Measurements from ENCODE around the gene CLTC. TPM values are rescaled to one million over a fixed set of nuclear protein-coding genes. Genes with fewer than 3 reads are reported as not detected.
A peak's percentile ranks its signal among the peaks of the same experiment; 100 is the strongest.
"Not testable (repeated sequence)": the region's sequence is repeated elsewhere in the genome, so short reads cannot be mapped to it uniquely, and the experiment has no call there.

CLTC gene
- polyA plus RNA-seq (2013, experiment 1 of 2): 224 TPM
- 226 TPM for polyA plus RNA-seq (2013, experiment 2 of 2)

GRCh38 chr17:59619298-59620063 lies at the start of gene CLTC:
TSS of gene CLTC (plus strand) at chr17:59619895. CDS start at chr17:59620132, 237 bp downstream.
- no peaks in the 10 kb centered on the region for H3K4me1 ChIP-seq (ENCODE audit: control insufficient read depth, insufficient read depth, low read length, poor library complexity, severe bottlenecking)
- WGBS, 2 experiments (ENCODE audit: insufficient coverage in 2 of 2): 0 to 1% methylated on average over 38 to 45 of the region's 65 CpGs
- peak within 1 kb of the TSS; percentile 100 for H3K27ac ChIP-seq (ENCODE audit: low read depth, low read length, severe bottlenecking)
- peak within 1 kb of the TSS; percentile 100 for H3K4me3 ChIP-seq (ENCODE audit: extremely low read depth, insufficient read depth, low read length, poor library complexity, severe bottlenecking)
- H3K9me3 ChIP-seq (ENCODE audit: control insufficient read depth, low read length): no peaks in the 10 kb centered on the region
- peaks cover 20% of the 10 kb centered on the region for H3K36me3 ChIP-seq (ENCODE audit: control insufficient read depth, insufficient read depth, low read length)

DNA sequence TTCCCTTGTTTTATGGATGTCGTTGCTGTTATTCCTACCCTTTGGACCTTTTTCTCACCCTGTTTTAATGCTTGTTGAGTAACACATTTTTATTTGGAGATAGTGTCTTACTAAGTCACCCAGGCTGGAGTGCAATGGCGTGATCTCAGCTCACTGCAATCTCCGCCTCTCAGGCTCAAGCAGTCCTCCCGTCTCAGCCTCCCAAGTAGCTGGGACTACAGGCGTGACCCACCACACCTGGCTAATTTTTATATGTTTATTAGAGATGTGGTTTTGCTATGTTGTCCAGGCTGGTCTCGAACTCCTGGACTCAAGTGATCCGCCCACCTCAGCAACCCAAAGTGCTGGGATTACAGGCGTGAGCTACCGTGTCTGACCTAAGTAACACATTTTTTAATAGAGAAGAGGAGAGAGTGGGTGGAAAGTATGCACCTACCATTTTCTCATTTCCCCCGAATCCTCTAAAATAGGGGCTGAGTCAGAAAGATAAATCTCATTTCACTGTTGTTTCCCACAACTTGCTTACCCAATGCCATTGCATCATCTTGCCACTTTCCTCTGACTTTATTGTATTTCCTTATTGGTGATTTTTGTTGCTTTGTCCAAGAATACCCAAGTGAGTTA lies 47.3 kb upstream of the CLTC start:
- 91 to 100% methylated on average over 1 to 6 of the region's 10 CpGs for WGBS, 2 experiments (ENCODE audit: insufficient coverage in 2 of 2)

DNA sequence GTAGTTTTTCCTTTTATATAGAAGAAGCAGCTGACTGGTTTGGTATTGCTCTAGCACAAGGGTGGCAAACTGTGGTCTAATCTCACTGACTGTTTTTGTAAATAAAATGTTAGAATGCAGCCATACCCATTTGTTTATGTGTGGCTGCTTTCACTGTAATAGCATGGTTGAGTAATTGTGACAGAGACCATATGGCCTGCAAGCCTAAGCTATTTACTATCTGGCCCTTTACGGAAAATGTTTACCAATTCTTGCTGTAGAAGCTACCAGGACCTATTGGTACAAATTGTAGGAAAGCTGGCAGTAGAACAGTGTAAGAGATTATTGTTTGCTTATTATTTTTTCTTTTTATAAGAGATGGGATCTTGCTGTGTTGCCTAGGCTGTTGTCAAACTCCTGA lies 35.5 kb upstream of the CLTC start:
- not testable (repeated sequence) for H3K4me3 ChIP-seq (ENCODE audit: extremely low read depth, insufficient read depth, low read length, poor library complexity, severe bottlenecking); H3K27ac ChIP-seq (ENCODE audit: low read depth, low read length, severe bottlenecking); H3K4me1 ChIP-seq (ENCODE audit: control insufficient read depth, insufficient read depth, low read length, poor library complexity, severe bottlenecking); H3K36me3 ChIP-seq (ENCODE audit: control insufficient read depth, insufficient read depth, low read length); H3K9me3 ChIP-seq (ENCODE audit: control insufficient read depth, low read length)
- no CpG with 5 or more reads among the region's 1 CpG for WGBS, 2 experiments (ENCODE audit: insufficient coverage in 2 of 2)

More for the DNA sequence above, 47.3 kb upstream of the CLTC start:
- H3K4me3 ChIP-seq (ENCODE audit: extremely low read depth, insufficient read depth, low read length, poor library complexity, severe bottlenecking): no peak overlapping the region
- no peaks in the 10 kb centered on the region for H3K4me1 ChIP-seq (ENCODE audit: control insufficient read depth, insufficient read depth, low read length, poor library complexity, severe bottlenecking)
- H3K9me3 ChIP-seq (ENCODE audit: control insufficient read depth, low read length): no peaks in the 10 kb centered on the region
- no peak overlapping the region for H3K27ac ChIP-seq (ENCODE audit: low read depth, low read length, severe bottlenecking)
- peaks cover 24% of the 10 kb centered on the region for H3K36me3 ChIP-seq (ENCODE audit: control insufficient read depth, insufficient read depth, low read length)

DNA sequence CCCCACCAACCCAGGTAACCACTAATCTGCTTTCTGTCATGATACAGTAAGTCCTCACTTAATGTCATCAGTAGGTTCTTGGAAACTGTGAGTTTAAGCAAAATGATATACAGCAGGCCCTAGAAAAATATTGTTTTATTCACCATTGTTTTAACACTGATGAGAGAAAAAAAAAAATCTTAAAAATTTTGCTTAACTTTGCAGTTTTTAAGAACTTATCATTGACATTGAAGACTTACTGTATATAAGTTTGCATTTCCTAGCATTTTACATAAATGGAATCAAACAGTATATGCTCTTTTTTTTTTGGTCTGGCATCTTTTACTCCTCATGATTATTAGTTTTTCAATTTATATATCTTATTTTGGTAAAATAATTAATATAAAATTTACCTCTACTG lies 19.5 kb upstream of the CLTC start:
- peaks cover 31% of the 10 kb centered on the region for H3K36me3 ChIP-seq (ENCODE audit: control insufficient read depth, insufficient read depth, low read length)
- no peaks in the 10 kb centered on the region for H3K4me1 ChIP-seq (ENCODE audit: control insufficient read depth, insufficient read depth, low read length, poor library complexity, severe bottlenecking)
- no peaks in the 10 kb centered on the region for H3K9me3 ChIP-seq (ENCODE audit: control insufficient read depth, low read length)
- H3K4me3 ChIP-seq (ENCODE audit: extremely low read depth, insufficient read depth, low read length, poor library complexity, severe bottlenecking): no peak overlapping the region
- no peak overlapping the region for H3K27ac ChIP-seq (ENCODE audit: low read depth, low read length, severe bottlenecking)

GRCh38 chr17:59601130-59601529 lies 18.6 kb upstream of the CLTC start:
- no CpG with 5 or more reads among the region's 2 CpGs for WGBS, 2 experiments (ENCODE audit: insufficient coverage in 2 of 2)
- Histone ChIP-seq H3K9me3 (ENCODE audit: control insufficient read depth, low read length) (no peaks in the 10 kb centered on the region), H3K4me3 (ENCODE audit: extremely low read depth, insufficient read depth, low read length, poor library complexity, severe bottlenecking) (no peak overlapping the region), H3K27ac (ENCODE audit: low read depth, low read length, severe bottlenecking) (no peak overlapping the region), H3K36me3 (ENCODE audit: control insufficient read depth, insufficient read depth, low read length) (peaks cover 41% of the 10 kb centered on the region), H3K4me1 (ENCODE audit: control insufficient read depth, insufficient read depth, low read length, poor library complexity, severe bottlenecking) (no peaks in the 10 kb centered on the region)

GRCh38 chr17:59607061-59607460 lies 12.6 kb upstream of the CLTC start:
- 93 to 100% methylated on average over 3 of the region's 3 CpGs for WGBS, 2 experiments (ENCODE audit: insufficient coverage in 2 of 2)
- Histone ChIP-seq H3K27ac (ENCODE audit: low read depth, low read length, severe bottlenecking) (no peak overlapping the region), H3K4me1 (ENCODE audit: control insufficient read depth, insufficient read depth, low read length, poor library complexity, severe bottlenecking) (no peaks in the 10 kb centered on the region), H3K9me3 (ENCODE audit: control insufficient read depth, low read length) (no peaks in the 10 kb centered on the region), H3K36me3 (ENCODE audit: control insufficient read depth, insufficient read depth, low read length) (peaks cover 50% of the 10 kb centered on the region), H3K4me3 (ENCODE audit: extremely low read depth, insufficient read depth, low read length, poor library complexity, severe bottlenecking) (no peak overlapping the region)

DNA sequence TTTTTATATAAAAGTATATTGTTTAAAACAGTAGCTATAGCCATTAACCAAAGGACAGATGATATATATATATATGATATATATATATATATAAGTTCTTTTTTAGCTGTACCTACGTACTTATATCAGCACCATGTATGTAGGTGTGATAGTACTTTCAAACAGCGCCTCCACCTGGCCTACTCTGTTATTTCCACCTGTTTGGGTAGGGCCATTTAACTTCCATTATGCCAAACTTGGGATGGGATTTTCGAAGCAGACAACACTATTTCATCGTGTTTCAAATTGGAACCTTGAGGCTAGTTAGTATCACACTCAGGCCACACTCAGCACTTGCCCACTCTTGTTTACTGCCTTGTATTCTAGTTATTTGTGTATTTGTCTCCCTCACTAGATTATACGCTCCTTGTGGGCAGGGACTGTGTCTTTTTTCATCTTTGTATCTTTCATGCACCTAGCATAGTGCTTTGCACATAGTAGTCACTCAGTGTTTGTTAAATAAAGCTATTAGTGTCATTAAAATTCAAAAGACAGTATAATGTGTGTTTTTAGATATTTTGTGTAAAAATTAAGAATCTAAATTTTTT lies 11.8 kb upstream of the CLTC start:
- H3K4me3 ChIP-seq (ENCODE audit: extremely low read depth, insufficient read depth, low read length, poor library complexity, severe bottlenecking): no peak overlapping the region
- H3K4me1 ChIP-seq (ENCODE audit: control insufficient read depth, insufficient read depth, low read length, poor library complexity, severe bottlenecking): no peaks in the 10 kb centered on the region
- WGBS, 2 experiments (ENCODE audit: insufficient coverage in 2 of 2): 88% methylated on average over 2 of the region's 5 CpGs; no CpG with 5 or more reads in 1 of the 2 experiments
- H3K9me3 ChIP-seq (ENCODE audit: control insufficient read depth, low read length): no peaks in the 10 kb centered on the region
- peaks cover 42% of the 10 kb centered on the region for H3K36me3 ChIP-seq (ENCODE audit: control insufficient read depth, insufficient read depth, low read length)
- H3K27ac ChIP-seq (ENCODE audit: low read depth, low read length, severe bottlenecking): no peak overlapping the region

GRCh38 chr17:59611503-59611902 lies 8.2 kb upstream of the CLTC start:
- Histone ChIP-seq H3K9me3 (ENCODE audit: control insufficient read depth, low read length) (no peaks in the 10 kb centered on the region), H3K36me3 (ENCODE audit: control insufficient read depth, insufficient read depth, low read length) (peaks cover 22% of the 10 kb centered on the region), H3K4me3 (ENCODE audit: extremely low read depth, insufficient read depth, low read length, poor library complexity, severe bottlenecking) (no peak overlapping the region), H3K4me1 (ENCODE audit: control insufficient read depth, insufficient read depth, low read length, poor library complexity, severe bottlenecking) (no peaks in the 10 kb centered on the region), H3K27ac (ENCODE audit: low read depth, low read length, severe bottlenecking) (no peak overlapping the region)

DNA sequence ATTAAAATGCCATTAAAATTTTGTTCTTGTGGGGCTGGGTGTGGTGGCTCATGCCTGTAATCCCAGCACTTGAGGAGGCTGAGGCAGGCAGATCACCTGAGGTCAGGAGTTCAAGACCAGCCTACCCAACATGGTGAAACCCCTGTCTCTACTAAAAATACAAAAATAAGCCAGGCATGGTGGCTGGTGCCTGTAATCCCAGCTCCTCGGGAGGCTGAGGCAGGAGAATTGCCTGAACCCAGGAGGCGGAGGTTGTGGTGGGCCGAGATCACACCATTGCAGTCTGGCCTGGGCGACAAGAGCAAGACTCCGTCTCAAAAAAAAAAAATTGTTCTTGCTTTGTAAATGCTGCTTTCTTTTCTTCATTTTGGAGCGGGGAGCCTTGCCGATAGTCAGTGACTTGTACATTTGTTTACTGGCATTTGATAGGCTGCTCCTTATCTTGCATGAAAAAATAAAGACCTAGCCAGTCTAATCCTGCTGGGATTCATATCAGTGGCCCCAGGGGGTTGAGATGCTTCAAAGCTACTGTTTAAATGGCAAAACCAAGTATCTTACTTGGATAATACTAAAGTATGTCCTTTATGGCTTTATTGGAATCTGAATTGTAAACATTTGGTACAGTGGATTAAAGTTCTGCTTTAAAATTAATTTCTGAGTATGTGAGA lies 3.3 kb upstream of the CLTC start:
- H3K36me3 ChIP-seq (ENCODE audit: control insufficient read depth, insufficient read depth, low read length): no peaks in the 10 kb centered on the region
- 83 to 91% methylated on average over 6 of the region's 7 CpGs for WGBS, 2 experiments (ENCODE audit: insufficient coverage in 2 of 2)
- H3K9me3 ChIP-seq (ENCODE audit: control insufficient read depth, low read length): no peaks in the 10 kb centered on the region
- peak overlapping the region; percentile 57 for H3K27ac ChIP-seq (ENCODE audit: low read depth, low read length, severe bottlenecking)
- no peaks in the 10 kb centered on the region for H3K4me1 ChIP-seq (ENCODE audit: control insufficient read depth, insufficient read depth, low read length, poor library complexity, severe bottlenecking)
- no peak overlapping the region for H3K4me3 ChIP-seq (ENCODE audit: extremely low read depth, insufficient read depth, low read length, poor library complexity, severe bottlenecking)

DNA sequence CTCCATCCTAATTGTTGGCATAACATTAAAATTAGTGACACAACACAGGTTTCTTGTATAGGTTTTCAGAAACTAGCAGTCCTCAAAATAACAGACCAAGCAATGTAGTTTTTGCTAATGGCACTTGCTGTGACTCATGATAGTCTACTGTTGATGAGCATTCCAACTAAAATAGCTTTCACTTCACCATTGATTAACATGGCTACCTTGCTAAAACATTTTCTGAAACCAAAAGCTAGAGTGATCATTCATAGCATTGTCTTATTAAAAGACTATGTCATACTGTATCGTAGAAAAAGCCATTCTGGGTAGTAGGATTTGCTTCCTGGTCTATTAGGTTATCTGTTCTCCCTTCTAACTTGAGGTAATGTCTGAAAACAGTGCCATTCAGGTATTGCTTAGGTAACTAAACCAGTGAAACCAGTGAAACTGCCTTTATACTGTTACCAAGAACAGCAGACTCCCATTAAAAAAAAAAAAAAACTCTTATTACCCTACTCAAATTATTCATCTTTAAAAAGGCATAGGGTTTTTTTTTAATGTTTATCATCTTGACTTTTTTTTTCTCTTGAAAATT lies 2.5 kb upstream of the CLTC start:
- no peak overlapping the region for H3K27ac ChIP-seq (ENCODE audit: low read depth, low read length, severe bottlenecking)
- H3K36me3 ChIP-seq (ENCODE audit: control insufficient read depth, insufficient read depth, low read length): peaks cover 6% of the 10 kb centered on the region
- no peaks in the 10 kb centered on the region for H3K4me1 ChIP-seq (ENCODE audit: control insufficient read depth, insufficient read depth, low read length, poor library complexity, severe bottlenecking)
- WGBS, 2 experiments (ENCODE audit: insufficient coverage in 2 of 2): 100% methylated on average over 1 of the region's 1 CpG; no CpG with 5 or more reads in 1 of the 2 experiments
- no peaks in the 10 kb centered on the region for H3K9me3 ChIP-seq (ENCODE audit: control insufficient read depth, low read length)
- H3K4me3 ChIP-seq (ENCODE audit: extremely low read depth, insufficient read depth, low read length, poor library complexity, severe bottlenecking): no peak overlapping the region

Measured in mesodermal cell (in vitro differentiated cells).